Measurements from ENCODE around the gene ZNF830. TPM values are rescaled to one million over a fixed set of nuclear protein-coding genes. Genes with fewer than 3 reads are reported as not detected.

Gene ZNF830
- total and polyA plus RNA-seq, 2 of the 13 experiments (the other 11 are each of a cell fraction or from before 2014, with no cell fraction given): 6.1 to 19.0 TPM

DNA sequence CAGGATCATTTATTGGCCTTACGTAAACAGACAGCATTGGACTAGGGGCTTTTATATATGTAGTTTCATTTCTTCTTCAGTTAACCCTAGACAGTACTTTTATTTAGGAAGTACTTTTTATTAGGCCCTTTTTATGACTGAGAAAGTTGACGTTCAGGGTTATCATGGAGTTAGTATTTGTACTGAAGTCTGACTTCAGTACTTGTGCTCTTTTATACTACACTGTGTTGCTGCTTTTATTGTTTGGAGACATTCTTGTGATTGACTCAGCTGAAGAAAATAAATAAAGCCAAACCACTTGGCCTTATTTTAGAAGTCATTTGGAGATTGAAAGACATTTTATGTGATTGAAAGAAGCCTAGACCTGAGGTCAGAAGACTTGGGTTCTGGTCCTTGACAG lies 25.9 kb downstream of the ZNF830 start (continued):
- TF ChIP-seq, protein P1, sequence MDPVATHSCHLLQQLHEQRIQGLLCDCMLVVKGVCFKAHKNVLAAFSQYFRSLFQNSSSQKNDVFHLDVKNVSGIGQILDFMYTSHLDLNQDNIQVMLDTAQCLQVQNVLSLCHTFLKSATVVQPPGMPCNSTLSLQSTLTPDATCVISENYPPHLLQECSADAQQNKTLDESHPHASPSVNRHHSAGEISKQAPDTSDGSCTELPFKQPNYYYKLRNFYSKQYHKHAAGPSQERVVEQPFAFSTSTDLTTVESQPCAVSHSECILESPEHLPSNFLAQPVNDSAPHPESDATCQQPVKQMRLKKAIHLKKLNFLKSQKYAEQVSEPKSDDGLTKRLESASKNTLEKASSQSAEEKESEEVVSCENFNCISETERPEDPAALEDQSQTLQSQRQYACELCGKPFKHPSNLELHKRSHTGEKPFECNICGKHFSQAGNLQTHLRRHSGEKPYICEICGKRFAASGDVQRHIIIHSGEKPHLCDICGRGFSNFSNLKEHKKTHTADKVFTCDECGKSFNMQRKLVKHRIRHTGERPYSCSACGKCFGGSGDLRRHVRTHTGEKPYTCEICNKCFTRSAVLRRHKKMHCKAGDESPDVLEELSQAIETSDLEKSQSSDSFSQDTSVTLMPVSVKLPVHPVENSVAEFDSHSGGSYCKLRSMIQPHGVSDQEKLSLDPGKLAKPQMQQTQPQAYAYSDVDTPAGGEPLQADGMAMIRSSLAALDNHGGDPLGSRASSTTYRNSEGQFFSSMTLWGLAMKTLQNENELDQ (CRISPR knock-in tag; IDR thresholded peaks at IDR 0.05; ENCODE audit: borderline replicate concordance): no peak
- TF ChIP-seq, protein P2, sequence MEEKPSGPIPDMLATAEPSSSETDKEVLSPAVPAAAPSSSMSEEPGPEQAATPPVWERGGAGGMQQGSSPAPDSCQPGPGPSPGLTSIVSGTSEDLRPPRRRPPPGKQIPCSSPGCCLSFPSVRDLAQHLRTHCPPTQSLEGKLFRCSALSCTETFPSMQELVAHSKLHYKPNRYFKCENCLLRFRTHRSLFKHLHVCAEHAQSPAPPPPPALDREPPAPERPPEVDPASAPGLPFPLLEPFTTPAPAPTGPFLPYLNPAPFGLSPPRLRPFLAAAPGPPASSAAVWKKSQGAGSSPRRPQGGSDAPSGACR (CRISPR knock-in tag; IDR thresholded peaks at IDR 0.05): no peak
- TF ChIP-seq ETV5 (CRISPR knock-in tag; IDR thresholded peaks at IDR 0.05; ENCODE audit: borderline replicate concordance) (no peak), CEBPG (CRISPR knock-in tag; IDR thresholded peaks at IDR 0.05) (no peak), MLLT10 (CRISPR knock-in tag; IDR thresholded peaks at IDR 0.05) (no peak), CREM (IDR thresholded peaks at IDR 0.05) (no peak), CREM (CRISPR knock-in tag; IDR thresholded peaks at IDR 0.05) (no peak), RAD21 (CRISPR knock-in tag; IDR thresholded peaks at IDR 0.05) (no peak), EP300 (IDR thresholded peaks at IDR 0.05; ENCODE audit: low read depth in 2 of 2, low read length in 2 of 2) (no peak), EP300 (CRISPR knock-in tag; IDR thresholded peaks at IDR 0.05; ENCODE audit: borderline replicate concordance) (no peak)
- TF ChIP-seq, protein P3, sequence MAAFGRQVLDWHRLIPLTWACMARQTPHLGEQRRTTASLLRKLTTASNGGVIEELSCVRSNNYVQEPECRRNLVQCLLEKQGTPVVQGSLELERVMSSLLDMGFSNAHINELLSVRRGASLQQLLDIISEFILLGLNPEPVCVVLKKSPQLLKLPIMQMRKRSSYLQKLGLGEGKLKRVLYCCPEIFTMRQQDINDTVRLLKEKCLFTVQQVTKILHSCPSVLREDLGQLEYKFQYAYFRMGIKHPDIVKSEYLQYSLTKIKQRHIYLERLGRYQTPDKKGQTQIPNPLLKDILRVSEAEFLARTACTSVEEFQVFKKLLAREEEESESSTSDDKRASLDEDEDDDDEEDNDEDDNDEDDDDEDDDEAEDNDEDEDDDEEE (CRISPR knock-in tag; IDR thresholded peaks at IDR 0.05): no peak
- TF ChIP-seq, protein P4, sequence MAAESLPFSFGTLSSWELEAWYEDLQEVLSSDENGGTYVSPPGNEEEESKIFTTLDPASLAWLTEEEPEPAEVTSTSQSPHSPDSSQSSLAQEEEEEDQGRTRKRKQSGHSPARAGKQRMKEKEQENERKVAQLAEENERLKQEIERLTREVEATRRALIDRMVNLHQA (CRISPR knock-in tag; IDR thresholded peaks at IDR 0.05): no peak
